HUDEP-2 (cell line): ENCODE measurements around the gene OR10A3.
"Not testable (repeated sequence)": the region's sequence is repeated elsewhere in the genome, so short reads cannot be mapped to it uniquely, and the experiment has no call there.

ENCODE experiments used
- DNase-seq, 76 experiments: peaks; one replicate each; lab custom pipeline; 2025; ENCODE audit not compliant: unreplicated experiment in 76 of 76; lab: John Stamatoyannopoulos, UW

OR10A3 gene, protein sequence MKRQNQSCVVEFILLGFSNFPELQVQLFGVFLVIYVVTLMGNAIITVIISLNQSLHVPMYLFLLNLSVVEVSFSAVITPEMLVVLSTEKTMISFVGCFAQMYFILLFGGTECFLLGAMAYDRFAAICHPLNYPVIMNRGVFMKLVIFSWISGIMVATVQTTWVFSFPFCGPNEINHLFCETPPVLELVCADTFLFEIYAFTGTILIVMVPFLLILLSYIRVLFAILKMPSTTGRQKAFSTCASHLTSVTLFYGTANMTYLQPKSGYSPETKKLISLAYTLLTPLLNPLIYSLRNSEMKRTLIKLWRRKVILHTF

DNA sequence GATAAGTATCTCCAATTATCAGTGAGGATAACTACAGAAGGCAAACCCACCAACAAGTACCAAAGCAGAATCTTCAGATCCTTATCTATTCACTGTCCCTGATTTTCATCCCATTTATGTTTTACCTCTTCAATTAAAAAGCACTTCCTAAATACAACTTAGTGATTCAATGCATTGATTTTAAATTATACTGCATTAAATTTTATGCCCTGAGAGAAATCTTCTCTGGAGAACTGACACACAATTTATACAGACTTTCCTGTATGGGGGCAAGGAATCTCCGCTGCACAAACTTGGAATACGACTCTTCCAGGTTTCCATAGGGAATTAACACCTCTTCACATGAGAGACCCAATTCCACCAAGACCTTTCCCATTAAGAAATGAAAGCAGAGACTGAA is at the start of gene OR10A3:
TSS of gene OR10A3 (minus strand) at position 101 of the 400 bp plus-strand sequence. CDS start 2,188 bp downstream, outside the sequence.
- no peak for DNase-seq

DNA sequence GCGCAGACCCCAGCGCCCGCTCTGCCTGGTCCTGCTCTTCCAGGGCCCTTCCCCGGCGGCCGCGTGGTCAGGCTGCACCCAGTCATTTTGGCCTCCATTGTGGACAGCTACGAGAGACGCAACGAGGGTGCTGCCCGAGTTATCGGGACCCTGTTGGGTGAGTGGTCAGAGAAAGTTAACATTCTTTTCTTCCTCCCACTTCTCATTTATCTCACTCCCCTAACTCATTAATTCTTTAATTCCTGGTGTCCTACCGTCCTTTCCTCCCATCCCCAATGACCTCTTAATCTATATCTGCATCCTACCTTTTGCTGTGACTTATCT is 46.0 kb upstream of the OR10A3 start:
- not testable (repeated sequence) for DNase-seq

DNA sequence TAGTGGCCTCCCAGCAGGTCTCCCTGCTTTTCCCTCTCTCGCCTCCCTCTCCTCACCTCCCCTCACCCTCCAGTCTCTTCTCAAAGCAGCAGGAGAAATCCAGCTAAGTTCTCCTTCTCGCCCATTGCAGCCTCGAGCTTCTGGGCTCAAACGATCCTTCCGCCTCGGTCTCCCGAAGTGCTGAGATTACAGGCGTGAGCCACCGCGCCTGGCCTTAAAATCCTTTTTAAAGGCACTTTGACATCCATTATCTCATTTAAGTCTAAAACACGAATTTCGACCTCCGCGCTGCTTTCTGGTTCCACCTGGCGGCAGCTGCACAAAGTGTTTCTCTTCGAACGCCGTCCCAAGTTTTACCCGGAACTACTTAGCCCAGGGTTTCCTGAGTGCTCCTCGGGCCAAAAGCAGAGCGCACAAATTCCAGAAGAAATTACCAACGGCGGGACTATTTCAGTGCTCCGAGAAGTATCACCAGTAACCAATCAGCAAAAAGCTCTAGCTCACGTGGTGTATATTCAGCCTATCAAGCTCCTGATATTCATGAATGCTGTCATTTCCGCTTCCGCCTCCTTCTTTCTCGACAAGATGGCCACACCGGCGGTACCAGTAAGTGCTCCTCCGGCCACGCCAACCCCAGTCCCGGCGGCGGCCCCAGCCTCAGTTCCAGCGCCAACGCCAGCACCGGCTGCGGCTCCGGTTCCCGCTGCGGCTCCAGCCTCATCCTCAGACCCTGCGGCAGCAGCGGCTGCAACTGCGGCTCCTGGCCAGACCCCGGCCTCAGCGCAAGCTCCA is 45.5 kb upstream of the OR10A3 start, which contains the start of gene EIF3F:
TSS of gene EIF3F (plus strand) at position 570 of the 792 bp plus-strand sequence. CDS start at position 586, 16 bp downstream.
- DNase-seq = peak in 75 of 76 experiments; percentile 21 to 99 (median 90)

DNA sequence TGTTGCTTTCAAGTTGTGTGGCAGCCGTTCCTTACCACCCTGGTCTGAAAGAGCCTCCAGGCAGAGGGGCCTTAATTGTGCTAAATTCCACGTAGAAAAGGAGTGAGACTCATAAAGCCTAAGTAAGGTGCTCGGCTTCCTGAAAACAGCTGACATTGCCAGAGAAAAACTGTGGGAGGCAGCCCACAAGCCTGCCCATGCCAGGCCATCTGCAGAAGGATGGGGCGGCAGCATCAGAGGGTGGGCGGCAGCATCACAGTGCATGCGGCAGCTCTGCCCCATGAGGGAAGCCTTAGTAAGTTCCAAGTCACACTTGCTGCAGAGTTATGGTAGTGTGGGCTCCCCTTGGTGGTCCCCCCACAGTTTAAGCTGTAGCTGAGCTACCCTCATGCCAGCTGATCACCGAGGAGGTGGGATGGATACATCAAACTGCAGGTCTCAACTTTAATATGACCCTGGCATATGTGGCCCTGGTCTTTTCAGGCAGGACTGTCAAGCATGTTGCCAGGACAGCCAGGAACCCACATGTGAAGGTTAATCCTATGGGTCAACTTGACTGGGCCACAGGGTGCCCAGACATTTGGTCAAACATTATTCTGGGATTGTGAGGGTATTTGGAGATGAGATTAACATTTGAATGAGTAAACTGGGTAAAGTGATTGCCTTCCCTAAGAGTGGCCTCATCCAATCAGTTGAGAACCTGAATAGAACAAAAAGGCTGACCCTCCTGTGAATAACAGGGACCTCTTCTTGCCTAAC is 42.5 kb upstream of the OR10A3 start:
- DNase-seq = no peak

DNA sequence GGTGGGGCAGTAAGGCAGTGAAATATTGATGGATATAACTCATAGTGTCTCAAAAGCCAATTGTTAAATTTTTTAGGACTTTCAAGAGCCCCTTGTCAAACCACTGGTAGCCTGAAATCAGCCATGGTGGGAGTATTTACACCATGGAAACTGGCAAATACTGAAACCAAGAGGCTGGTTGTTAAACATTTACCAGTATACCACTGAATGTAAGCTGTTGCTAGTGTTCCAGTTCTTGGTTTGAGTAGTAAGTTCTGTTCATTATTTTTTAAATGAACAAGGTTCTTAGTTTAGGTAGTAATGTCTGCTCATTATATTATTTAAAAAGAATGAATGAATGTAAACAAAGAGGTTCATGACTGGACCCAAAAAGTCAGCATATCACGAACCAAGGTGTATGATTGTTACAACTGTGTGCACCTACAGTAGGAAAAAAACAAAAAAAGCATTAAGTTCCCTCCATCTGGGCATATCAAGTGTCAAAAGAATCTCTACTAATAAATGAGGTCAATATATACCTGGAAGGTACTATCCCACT is 41.1 kb upstream of the OR10A3 start:
- no peak for DNase-seq

DNA sequence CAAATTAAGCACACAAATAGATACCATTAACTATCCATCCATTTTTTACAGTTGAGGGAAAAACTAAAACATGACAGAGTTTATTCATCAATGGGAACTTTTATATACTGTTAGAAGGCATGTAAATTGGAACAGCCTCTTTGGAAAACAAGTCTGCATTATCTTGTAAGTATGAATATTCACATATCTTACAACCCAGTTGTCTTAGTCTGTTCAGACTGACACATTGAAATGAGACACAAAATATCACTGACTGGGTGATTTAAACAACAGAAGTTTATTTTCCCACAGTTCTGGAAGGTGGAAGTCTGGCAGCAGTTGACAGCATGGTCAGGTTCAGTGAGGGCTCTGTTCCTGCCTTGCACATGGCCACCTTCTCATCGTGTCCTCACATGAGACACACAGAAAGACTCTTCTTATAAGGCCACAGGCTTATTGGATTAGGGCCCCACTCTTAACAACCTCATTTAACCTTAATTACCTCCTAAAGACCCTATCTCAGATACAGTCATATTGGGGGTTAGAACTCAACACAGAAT is 40.2 kb upstream of the OR10A3 start:
- no peak for DNase-seq

DNA sequence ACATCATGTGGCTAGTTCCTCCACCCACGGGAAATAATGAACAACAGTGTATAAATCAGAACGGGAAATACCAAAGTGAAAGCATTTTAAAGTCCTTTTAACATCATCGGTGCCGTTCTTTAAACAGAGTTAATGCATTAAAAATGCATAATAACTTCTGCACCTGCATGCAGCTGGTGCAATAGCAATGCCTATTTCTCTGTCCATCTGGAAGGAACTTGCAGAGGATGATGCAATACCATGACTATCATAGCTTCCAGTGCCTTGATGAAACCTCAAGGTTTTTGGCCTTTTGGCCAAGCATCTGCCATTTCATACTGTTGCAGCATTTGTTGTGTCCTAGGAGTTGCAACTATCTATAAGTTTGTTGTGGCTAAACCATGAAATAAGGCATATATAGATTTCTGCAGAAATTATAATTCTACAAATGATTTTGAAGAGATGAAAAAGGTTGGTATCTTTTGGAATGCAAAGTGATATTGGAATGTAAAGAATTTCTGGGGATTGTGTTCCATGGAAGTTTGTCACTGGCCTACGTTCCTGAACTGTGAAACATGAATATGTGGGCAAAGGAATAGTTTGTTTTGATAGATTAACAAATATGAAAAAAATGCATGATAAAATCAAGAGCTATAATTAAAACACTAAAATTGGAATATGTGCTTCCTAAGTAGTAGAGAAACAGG is 35.9 kb upstream of the OR10A3 start:
- DNase-seq = no peak

DNA sequence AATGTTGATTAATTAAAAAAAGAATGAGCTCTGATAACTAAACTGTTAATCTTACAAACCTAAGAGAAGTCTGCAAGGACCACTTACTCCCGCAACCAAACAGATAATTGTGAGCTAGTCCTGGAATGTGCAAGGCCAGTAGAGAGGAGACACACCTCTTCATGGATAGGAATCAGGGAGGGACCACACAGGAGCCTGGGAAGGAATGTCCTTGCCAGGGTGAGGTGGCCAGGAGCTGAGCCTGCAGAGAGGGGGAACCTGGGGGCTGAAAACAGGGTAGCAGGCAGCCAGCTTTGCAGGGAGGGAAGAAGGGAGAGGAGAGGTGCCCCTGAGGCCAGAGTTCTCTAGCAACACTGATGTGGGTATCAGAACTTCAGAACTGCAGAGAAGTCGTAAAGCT is 33.2 kb upstream of the OR10A3 start:
- DNase-seq = no peak

DNA sequence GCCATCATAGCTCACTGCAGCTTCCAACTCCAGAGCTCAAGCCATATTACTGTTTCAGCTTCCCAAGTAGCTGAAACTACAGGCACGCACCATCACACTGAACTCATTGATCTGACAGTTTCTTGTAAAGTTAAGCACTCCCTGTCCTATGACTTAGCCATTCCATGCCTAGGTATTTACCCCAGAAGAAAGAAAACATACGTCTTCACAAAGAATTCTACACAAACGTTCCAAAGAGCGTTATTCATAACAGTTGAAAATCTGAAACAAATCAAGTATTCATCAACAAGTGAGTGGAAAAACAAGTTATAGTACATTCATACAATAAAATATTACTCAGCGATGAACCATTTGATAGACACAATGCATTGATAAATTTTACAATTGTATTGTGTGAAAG is 31.5 kb upstream of the OR10A3 start:
- no peak for DNase-seq

DNA sequence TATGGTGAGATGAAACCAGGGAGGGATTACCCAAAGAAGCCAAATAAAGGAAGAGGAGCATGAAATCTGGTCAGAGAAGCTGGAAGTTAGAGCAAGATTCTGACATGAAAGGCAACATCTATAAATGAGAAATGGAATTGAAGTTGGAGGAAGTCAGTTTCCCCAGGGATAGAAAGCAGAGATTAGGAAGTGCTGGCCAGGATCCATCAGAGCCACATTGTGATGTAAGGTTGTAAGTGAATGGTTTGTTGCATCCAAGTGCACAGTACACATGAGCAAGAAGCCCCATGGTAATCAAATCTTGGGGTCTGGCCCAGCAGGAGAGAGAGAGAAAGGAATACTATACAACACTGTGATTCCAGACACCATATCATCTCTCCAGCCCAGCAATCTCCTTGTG is 30.3 kb upstream of the OR10A3 start:
- no peak for DNase-seq

DNA sequence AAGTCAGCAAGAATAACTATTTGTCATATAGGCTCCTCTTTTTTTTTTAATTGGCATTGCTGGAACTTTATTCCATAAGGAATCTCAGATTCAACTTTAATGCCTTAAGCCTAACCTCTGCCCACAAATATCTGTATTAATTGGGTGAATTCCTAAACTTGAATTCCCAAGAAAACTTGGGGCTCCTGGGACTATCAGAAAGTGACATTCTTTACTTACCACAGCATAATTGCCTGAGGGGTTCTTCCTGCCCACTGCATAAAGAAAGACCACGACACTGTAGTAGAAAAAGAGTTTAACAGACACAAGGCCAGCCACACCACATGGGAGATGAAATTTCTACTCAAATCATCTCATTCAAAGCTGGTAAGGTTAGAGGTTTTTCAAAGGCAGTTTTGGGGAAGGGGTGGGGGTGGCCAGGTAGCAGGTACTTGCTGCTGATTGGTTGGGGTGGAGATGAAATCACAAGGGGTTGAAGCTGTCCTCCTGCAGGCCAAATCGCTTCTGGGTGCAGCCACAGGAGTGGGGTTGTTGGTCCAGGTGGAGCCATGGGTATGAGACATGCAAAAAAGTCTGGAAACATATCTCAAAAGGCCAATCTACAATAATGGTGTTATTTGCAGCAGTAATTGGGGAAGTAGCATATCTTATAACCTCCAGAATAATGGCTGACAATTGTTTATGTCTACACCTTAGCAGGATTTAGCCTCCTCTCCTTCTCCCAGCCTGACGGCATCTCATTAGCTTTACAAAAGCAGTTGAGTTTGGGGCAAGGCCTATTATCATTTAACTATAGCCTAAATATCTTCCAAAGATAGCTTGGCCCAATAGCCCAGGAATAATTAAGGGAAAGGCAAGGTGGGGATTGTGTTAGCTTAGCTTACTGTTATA is 28.5 kb upstream of the OR10A3 start:
- no peak for DNase-seq

DNA sequence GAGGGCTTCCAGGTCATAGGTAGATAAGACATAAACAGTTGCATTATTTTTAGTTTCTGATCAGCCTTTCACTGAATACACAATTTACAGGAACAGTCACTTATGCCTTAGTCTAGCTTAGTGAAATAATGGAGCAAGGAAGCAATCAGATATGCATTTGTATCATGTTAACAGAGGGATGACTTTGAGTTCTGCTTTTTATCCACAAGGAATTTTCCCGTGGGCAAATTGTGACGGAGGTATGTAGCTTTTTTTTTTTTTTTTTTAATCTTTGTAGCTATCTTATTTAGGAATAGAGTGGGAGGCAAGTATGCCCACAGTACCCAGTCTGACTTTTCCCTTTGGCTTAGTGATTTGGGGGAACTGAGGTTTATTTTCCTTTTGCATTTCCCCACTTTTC is 27.2 kb upstream of the OR10A3 start:
- DNase-seq = no peak

DNA sequence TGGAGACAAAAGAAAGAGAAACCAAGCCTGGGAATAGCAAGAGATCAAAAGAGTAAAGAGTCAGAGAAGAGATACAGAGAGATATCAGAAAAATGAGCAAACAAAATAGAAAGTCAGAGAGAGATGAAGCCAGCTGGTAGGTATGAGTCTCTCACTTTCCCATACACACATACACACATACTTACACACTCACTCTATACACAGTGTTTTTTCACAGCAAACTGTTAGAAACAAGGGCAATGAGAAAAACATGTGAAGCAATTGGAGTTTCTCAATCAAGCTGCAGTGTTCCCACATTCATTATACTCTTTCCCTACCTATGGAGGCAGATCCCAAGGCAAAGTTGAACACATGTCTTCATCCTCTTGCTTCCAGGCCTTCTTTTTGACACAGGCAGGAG is 26.3 kb upstream of the OR10A3 start:
- no peak for DNase-seq

DNA sequence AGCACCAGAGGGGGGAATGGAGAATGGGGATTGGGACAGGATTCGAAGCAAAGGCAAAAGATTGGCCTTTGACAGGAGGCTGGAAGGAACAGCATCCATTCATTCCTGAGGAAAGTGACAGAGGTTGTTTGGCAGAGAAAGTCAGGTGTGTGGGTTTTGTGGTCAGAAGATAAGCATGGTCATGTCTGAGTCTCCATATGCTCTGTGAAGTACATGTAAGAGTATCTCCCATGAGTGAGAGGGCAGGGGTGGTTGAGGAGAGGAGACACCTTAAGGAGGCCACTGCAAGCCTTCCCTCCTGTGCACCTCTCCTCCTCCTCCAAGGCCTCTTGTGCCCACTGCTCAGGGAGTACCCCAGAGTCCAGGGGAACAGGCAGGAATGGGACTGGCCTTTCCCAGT is 25.6 kb upstream of the OR10A3 start:
- no peak for DNase-seq

DNA sequence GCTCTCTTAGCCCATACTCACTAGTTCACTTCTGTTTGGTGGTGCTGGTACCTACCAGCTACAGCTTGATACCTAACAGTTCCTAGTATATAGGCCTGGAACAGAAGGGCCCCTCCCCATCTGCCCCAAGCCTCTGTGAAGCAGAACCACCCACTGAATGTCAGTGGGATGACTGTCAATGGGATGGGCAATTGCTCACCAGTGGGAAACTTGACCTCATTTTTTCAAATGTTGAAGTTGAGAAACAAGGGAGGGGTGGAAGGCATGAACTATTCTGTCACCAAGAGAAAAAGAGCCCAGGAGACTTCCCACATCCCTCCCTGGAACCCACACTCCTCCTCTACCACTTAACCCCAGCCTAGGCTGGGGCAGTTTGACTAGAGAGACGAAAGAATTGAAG is 23.9 kb upstream of the OR10A3 start, which contains the start of gene NLRP10:
TSS of gene NLRP10 (minus strand) at position 62 of the 400 bp plus-strand sequence. CDS start 1,952 bp downstream, outside the sequence.
- no peak for DNase-seq

DNA sequence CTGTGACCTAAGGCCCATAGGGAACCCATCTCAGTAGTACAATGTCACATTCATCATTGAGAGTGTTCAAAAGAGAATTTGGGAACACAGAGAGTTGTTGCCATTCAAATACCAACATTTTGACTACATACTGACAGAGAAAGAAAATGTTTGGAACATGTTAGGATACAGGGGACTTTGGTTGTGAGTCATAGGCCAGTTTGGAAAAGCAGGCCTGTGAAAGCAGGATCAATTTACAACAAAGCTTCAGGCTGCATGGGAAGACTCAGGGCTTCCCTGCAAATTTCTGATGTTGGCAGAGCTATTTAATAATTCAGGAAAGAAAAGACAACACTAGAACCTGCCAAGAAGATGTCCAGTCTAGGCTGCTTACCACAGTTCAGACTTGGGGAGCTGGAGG is 23.4 kb upstream of the OR10A3 start:
- DNase-seq = no peak

DNA sequence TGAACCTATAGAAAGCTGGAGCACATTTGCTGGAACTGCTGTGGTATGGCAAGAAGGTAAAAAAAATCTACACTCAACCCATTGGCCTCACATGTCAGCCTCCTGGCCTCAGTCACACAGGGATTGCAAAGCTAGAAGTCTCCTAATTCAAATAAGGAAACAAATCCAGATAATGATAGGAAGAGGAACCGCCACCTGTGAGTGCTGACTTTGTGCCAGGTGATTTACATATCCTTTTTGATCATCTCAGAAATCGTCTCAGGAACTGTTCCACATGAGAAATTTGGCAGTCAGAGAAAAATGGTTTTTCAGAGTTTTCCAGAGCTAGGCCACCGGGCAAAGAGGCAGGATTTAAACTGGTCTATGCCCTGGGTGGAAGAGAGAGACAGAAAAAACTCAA is 22.8 kb upstream of the OR10A3 start:
- no peak for DNase-seq

DNA sequence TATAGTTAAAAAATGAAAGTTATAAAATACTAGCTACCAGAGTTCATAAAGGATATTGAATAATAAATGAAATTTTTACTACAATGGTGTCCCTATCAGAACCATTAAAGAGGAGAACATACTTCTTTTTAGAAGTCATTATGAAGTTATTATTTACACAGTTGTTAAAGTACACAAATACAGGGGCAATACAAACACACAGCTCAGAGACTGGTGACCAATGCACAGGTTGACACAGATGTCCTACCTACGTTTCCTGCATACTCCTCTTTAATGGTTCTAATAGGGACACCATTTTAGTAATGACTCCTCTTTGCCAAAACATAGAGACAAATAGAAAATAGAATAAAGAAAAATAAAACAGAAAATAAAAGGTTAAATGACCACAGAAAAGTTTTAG is 13.7 kb upstream of the OR10A3 start:
- no peak for DNase-seq

DNA sequence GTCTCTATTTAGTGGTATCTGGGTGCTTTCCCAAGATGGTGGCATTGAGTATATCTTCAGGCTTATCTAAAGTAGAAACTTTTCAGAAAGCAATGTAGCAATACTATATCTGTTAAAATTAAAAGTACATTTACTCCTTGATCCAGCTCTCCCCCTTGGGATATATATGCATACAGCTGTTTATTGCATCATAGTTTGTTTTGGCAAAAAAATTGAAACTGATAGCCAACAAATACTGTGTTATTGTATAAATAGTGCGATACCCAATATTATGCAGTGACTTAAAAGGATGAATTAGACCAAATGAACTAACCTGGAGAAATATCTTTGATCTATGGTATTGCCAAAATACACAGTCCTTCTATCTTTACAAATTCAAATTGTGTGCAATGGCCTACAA is 8.4 kb upstream of the OR10A3 start:
- no peak for DNase-seq
